ENCODE measurements around the gene RASGRF2.

GRCh38 chr5:81007637-81008027 lies 47.5 kb downstream of the RASGRF2 start:
- TF ChIP-seq ZNF384 (IDR thresholded peaks at IDR 0.05) (no peak), SP1 (IDR thresholded peaks at IDR 0.05) (no peak), NFRKB (IDR thresholded peaks at IDR 0.05) (no peak), ARNT (IDR thresholded peaks at IDR 0.05) (no peak), L3MBTL2 (conservative IDR thresholded peaks at IDR 0.05) (no peak), FOXM1 (IDR thresholded peaks at IDR 0.05; ENCODE audit: borderline replicate concordance) (no peak)

Data from HEK293T (cell line).